HepG2 (cell line): ENCODE measurements around the gene AIP. TPM values are rescaled to one million over a fixed set of nuclear protein-coding genes. Genes with fewer than 3 reads are reported as not detected.

ENCODE experiments used
- AHR ChIP-seq: IDR thresholded peaks from 2 replicates; pipeline ENCODE4 v1.6.1; 2018; ENCODE audit warnings: missing genetic modification reagents, missing compliant biosample characterization
- KLF9 ChIP-seq: IDR thresholded peaks from 2 replicates; pipeline ENCODE4 v1.6.1; 2016; ENCODE audit warnings: low read depth
- polyA plus RNA-seq, 8 experiments: library from polyadenylated mRNA; depleted of rRNA in 3 of 8; stranded (reverse) in 7 of 8; unstranded in 1 of 8; fragments of >200 nt; fragmentation: Illumina TruSeq in 4 of 8; extraction: Trizol in 4 of 8; gene quantifications; 2 replicates each; pipeline versions ENCODE4 v1.2.1 to v1.2.3, GENCODE V29; 2011 to 2016; ENCODE audit warnings: low read depth in 4 of 8, missing spikeins in 1 of 8, mixed read lengths in 1 of 8; ENCODE audit not compliant: insufficient read depth in 1 of 8
- total RNA-seq, 5 experiments: library from RNA; depleted of rRNA; stranded (reverse); fragments of >200 nt; fragmentation: Illumina TruSeq; extraction: Trizol; gene quantifications; 2 replicates each; pipeline ENCODE4 v1.2.3, GENCODE V29; 2016; ENCODE audit warnings: low read depth in 1 of 5
- TF ChIP-seq, protein P1 (sequence below), 2 experiments: sonication (generic) in 1 of 2; formaldehyde crosslinking in 1 of 2; IDR thresholded peaks; 2 replicates each; pipeline versions ENCODE4 v1.6.1 to v1.9.0; 2014 to 2022; ENCODE audit warnings: antibody characterized with exemption in 1 of 2, borderline replicate concordance in 1 of 2, inconsistent platforms in 1 of 2, low read depth in 1 of 2, missing genetic modification reagents in 1 of 2
- TF ChIP-seq, protein P2 (sequence below): sonication (generic); formaldehyde crosslinking; IDR thresholded peaks from 2 replicates; pipeline ENCODE4 v1.4.0; 2020; ENCODE audit warnings: missing genetic modification reagents, borderline replicate concordance
- TF ChIP-seq, protein P3 (sequence below): IDR thresholded peaks from 2 replicates; pipeline ENCODE4 v1.6.1; 2016; ENCODE audit warnings: low read depth
- TF ChIP-seq, protein P4 (sequence below): sonication (generic); formaldehyde crosslinking; IDR thresholded peaks from 2 replicates; pipeline ENCODE4 v1.8.0; 2022; ENCODE audit warnings: mild to moderate bottlenecking, missing genetic modification reagents; ENCODE audit not compliant: insufficient replicate concordance
- TF ChIP-seq, protein P5 (sequence below): sonication (generic); formaldehyde crosslinking; IDR thresholded peaks from 2 replicates; pipeline ENCODE4 v1.4.0; 2020; ENCODE audit warnings: missing genetic modification reagents
- TF ChIP-seq, protein P6 (sequence below): sonication (generic); formaldehyde crosslinking; IDR thresholded peaks from 2 replicates; pipeline ENCODE4 v1.8.0; 2022; ENCODE audit warnings: mild to moderate bottlenecking, missing genetic modification reagents, moderate library complexity

The AIP gene
- total and polyA plus RNA-seq, 2 of the 13 experiments (the other 11 are each of a cell fraction or from before 2014, with no cell fraction given): 51.8 to 110 TPM

DNA sequence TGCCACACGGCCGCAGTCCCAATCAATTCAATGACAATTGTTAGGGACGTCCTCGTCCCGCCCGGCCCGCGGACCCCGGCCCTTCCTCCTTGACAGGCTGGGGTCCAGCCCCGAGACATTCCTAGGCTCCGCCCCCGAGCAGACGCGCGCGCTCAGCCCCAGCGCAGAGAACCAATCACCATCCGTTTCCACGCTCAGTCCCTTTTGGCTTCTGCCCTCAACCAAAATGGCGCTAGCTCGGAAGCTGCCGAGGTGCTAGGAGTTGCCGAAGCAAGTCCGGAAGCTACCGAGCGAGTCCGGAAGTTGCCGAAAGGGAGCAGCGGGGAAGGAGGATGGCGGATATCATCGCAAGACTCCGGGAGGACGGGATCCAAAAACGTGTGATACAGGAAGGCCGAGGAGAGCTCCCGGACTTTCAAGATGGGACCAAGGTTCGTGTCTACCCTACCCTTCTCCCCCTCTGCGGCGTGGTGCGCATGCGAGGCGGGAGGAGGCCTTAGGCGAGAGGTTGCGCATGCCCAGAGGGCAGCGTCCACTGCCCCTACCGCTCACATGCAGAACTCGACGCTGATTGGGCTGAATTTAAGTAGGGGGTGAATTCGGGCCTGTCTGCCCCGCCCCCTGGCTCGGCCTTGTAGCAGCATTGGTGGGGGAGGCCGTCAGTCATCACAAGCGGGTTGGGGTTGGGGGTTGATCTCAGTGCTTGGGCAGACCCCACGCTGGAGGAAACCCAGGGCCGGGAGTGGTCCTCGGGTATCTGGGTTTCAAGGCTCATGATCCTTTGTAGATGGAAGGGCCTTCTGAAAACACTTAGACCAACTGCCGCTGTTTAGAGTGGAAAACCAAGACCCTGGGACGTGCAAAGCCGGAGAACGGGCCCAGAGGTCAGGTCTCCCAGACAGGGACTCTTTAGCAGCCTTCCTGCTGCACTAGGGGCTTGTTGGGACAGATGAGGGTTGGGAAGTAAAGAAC is at the start of gene AIP (continued):
- TF ChIP-seq, protein P1, sequence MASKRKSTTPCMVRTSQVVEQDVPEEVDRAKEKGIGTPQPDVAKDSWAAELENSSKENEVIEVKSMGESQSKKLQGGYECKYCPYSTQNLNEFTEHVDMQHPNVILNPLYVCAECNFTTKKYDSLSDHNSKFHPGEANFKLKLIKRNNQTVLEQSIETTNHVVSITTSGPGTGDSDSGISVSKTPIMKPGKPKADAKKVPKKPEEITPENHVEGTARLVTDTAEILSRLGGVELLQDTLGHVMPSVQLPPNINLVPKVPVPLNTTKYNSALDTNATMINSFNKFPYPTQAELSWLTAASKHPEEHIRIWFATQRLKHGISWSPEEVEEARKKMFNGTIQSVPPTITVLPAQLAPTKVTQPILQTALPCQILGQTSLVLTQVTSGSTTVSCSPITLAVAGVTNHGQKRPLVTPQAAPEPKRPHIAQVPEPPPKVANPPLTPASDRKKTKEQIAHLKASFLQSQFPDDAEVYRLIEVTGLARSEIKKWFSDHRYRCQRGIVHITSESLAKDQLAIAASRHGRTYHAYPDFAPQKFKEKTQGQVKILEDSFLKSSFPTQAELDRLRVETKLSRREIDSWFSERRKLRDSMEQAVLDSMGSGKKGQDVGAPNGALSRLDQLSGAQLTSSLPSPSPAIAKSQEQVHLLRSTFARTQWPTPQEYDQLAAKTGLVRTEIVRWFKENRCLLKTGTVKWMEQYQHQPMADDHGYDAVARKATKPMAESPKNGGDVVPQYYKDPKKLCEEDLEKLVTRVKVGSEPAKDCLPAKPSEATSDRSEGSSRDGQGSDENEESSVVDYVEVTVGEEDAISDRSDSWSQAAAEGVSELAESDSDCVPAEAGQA (IDR thresholded peaks at IDR 0.05; ENCODE audit: low read depth): peak; percentile 93
- TF ChIP-seq, protein P1 (CRISPR knock-in tag; IDR thresholded peaks at IDR 0.05; ENCODE audit: borderline replicate concordance): no peak
- TF ChIP-seq, protein P2, sequence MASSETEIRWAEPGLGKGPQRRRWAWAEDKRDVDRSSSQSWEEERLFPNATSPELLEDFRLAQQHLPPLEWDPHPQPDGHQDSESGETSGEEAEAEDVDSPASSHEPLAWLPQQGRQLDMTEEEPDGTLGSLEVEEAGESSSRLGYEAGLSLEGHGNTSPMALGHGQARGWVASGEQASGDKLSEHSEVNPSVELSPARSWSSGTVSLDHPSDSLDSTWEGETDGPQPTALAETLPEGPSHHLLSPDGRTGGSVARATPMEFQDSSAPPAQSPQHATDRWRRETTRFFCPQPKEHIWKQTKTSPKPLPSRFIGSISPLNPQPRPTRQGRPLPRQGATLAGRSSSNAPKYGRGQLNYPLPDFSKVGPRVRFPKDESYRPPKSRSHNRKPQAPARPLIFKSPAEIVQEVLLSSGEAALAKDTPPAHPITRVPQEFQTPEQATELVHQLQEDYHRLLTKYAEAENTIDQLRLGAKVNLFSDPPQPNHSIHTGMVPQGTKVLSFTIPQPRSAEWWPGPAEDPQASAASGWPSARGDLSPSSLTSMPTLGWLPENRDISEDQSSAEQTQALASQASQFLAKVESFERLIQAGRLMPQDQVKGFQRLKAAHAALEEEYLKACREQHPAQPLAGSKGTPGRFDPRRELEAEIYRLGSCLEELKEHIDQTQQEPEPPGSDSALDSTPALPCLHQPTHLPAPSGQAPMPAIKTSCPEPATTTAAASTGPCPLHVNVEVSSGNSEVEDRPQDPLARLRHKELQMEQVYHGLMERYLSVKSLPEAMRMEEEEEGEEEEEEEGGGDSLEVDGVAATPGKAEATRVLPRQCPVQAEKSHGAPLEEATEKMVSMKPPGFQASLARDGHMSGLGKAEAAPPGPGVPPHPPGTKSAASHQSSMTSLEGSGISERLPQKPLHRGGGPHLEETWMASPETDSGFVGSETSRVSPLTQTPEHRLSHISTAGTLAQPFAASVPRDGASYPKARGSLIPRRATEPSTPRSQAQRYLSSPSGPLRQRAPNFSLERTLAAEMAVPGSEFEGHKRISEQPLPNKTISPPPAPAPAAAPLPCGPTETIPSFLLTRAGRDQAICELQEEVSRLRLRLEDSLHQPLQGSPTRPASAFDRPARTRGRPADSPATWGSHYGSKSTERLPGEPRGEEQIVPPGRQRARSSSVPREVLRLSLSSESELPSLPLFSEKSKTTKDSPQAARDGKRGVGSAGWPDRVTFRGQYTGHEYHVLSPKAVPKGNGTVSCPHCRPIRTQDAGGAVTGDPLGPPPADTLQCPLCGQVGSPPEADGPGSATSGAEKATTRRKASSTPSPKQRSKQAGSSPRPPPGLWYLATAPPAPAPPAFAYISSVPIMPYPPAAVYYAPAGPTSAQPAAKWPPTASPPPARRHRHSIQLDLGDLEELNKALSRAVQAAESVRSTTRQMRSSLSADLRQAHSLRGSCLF (CRISPR knock-in tag): peak; percentile 90; the same call in 1 of the 2 replicates
- TF ChIP-seq, protein P3, sequence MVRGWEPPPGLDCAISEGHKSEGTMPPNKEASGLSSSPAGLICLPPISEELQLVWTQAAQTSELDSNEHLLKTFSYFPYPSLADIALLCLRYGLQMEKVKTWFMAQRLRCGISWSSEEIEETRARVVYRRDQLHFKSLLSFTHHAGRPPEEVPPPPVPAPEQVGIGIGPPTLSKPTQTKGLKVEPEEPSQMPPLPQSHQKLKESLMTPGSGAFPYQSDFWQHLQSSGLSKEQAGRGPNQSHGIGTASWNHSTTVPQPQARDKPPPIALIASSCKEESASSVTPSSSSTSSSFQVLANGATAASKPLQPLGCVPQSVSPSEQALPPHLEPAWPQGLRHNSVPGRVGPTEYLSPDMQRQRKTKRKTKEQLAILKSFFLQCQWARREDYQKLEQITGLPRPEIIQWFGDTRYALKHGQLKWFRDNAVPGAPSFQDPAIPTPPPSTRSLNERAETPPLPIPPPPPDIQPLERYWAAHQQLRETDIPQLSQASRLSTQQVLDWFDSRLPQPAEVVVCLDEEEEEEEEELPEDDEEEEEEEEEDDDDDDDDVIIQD (CRISPR knock-in tag): peak; percentile 82
- TF ChIP-seq, protein P4, sequence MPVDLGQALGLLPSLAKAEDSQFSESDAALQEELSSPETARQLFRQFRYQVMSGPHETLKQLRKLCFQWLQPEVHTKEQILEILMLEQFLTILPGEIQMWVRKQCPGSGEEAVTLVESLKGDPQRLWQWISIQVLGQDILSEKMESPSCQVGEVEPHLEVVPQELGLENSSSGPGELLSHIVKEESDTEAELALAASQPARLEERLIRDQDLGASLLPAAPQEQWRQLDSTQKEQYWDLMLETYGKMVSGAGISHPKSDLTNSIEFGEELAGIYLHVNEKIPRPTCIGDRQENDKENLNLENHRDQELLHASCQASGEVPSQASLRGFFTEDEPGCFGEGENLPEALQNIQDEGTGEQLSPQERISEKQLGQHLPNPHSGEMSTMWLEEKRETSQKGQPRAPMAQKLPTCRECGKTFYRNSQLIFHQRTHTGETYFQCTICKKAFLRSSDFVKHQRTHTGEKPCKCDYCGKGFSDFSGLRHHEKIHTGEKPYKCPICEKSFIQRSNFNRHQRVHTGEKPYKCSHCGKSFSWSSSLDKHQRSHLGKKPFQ: peak; percentile 84
- TF ChIP-seq, protein P5, sequence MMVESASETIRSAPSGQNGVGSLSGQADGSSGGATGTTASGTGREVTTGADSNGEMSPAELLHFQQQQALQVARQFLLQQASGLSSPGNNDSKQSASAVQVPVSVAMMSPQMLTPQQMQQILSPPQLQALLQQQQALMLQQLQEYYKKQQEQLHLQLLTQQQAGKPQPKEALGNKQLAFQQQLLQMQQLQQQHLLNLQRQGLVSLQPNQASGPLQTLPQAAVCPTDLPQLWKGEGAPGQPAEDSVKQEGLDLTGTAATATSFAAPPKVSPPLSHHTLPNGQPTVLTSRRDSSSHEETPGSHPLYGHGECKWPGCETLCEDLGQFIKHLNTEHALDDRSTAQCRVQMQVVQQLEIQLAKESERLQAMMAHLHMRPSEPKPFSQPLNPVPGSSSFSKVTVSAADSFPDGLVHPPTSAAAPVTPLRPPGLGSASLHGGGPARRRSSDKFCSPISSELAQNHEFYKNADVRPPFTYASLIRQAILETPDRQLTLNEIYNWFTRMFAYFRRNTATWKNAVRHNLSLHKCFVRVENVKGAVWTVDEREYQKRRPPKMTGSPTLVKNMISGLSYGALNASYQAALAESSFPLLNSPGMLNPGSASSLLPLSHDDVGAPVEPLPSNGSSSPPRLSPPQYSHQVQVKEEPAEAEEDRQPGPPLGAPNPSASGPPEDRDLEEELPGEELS (CRISPR knock-in tag): peak; percentile 72
- TF ChIP-seq KLF9 (peak; percentile 92; the same call in 1 of the 2 replicates), AHR (CRISPR knock-in tag) (peak; percentile 97)
- TF ChIP-seq, protein P6, sequence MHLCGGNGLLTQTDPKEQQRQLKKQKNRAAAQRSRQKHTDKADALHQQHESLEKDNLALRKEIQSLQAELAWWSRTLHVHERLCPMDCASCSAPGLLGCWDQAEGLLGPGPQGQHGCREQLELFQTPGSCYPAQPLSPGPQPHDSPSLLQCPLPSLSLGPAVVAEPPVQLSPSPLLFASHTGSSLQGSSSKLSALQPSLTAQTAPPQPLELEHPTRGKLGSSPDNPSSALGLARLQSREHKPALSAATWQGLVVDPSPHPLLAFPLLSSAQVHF (CRISPR knock-in tag): peak; percentile 89
